H1 (cell line): ENCODE measurements around the gene PARD6B. TPM values are rescaled to one million over a fixed set of nuclear protein-coding genes. Genes with fewer than 3 reads are reported as not detected.

Source experiments
- CTCF ChIA-PET: fragments of 300-600 bp; sonication (Branson Sonifier 250); formaldehyde crosslinking; loops from one replicate; lab custom pipeline; 2021; ENCODE audit not compliant: partially characterized antibody; lab: Charles Lee
- POLR2A ChIA-PET: fragments of 300-600 bp; sonication (Branson Sonifier 250); formaldehyde crosslinking; loops from one replicate; lab custom pipeline; 2021; ENCODE audit warnings: inconsistent platforms; ENCODE audit not compliant: partially characterized antibody; lab: Charles Lee
- DNase-seq, 2 experiments: peaks; one replicate each; pipeline versions ENCODE4 v3.0.0 to v3.0.0-alpha.2; 2010 to 2022; ENCODE audit warnings: low spot score in 2 of 2, low read depth in 1 of 2, mixed read lengths in 1 of 2
- FAIRE-seq: peaks from 2 replicates; lab custom pipeline; 2011; peaks lifted over from hg19 to GRCh38; lab: Jason Lieb, UNC
- H2AFZ ChIP-seq: 2 replicates; pipeline ENCODE4 v1.8.1; 2012; ENCODE audit warnings: low read length, inconsistent platforms
- H2AK5ac ChIP-seq: 2 replicates; pipeline ENCODE4 v1.6.1; 2013; ENCODE audit warnings: low read depth, low read length
- H2BK120ac ChIP-seq: replicated peaks from 2 replicates; pipeline ENCODE3; 2013; ENCODE audit warnings: low read depth, low read length, inconsistent platforms
- H2BK12ac ChIP-seq: 2 replicates; pipeline ENCODE4 v1.6.1; 2013; ENCODE audit warnings: low read depth, low read length
- H2BK15ac ChIP-seq: 2 replicates; pipeline ENCODE4 v1.6.1; 2013; ENCODE audit warnings: low read length
- H2BK20ac ChIP-seq: 2 replicates; pipeline ENCODE4 v1.6.1; 2013; ENCODE audit warnings: low read length
- H2BK5ac ChIP-seq: 2 replicates; pipeline ENCODE4 v1.6.1; 2013; ENCODE audit warnings: low read depth, low read length
- H3K14ac ChIP-seq: 2 replicates; pipeline ENCODE4 v1.6.1; 2013; ENCODE audit warnings: inconsistent platforms; ENCODE audit not compliant: insufficient read length
- H3K18ac ChIP-seq: 2 replicates; pipeline ENCODE4 v1.6.1; 2013; ENCODE audit warnings: low read length; ENCODE audit errors: extremely low read depth
- H3K23ac ChIP-seq: 2 replicates; pipeline ENCODE4 v1.6.1; 2013; ENCODE audit warnings: inconsistent platforms; ENCODE audit not compliant: insufficient read length
- H3K23me2 ChIP-seq: 2 replicates; pipeline ENCODE4 v1.6.1; 2013; ENCODE audit warnings: low read depth, low read length
- H3K27ac ChIP-seq: 2 replicates; pipeline ENCODE4 v1.6.1; 2011; ENCODE audit warnings: low read depth, low read length, inconsistent platforms
- H3K27me3 ChIP-seq, 4 experiments: replicated peaks in 1 of 4; 1 replicate in 1 of 4; 2 replicates in 3 of 4; pipeline versions ENCODE4 v1.6.1 to v1.8.1; 2011 to 2013; ENCODE audit warnings: low read length in 3 of 4, mild to moderate bottlenecking in 3 of 4, inconsistent platforms in 2 of 4, mixed read lengths in 2 of 4, moderate library complexity in 1 of 4; ENCODE audit not compliant: control insufficient read depth in 3 of 4, insufficient read depth in 3 of 4; ENCODE audit errors: extremely low read depth in 1 of 4
- H3K36me3 ChIP-seq, 4 experiments: 2 replicates each; pipeline versions ENCODE4 v1.6.1 to v1.8.1; 2011 to 2013; ENCODE audit warnings: mild to moderate bottlenecking in 4 of 4, low read length in 3 of 4, moderate library complexity in 2 of 4, control low read depth in 1 of 4, inconsistent platforms in 1 of 4; ENCODE audit not compliant: insufficient read depth in 4 of 4, control insufficient read depth in 2 of 4
- H3K4ac ChIP-seq: replicated peaks from 2 replicates; pipeline ENCODE3; 2013; ENCODE audit warnings: low read length, low read depth, mixed read lengths, inconsistent platforms; ENCODE audit not compliant: insufficient read length
- H3K4me1 ChIP-seq, 4 experiments: replicated peaks in 1 of 4; 1 replicate in 1 of 4; 2 replicates in 3 of 4; pipeline versions ENCODE4 v1.6.1 to v1.8.1; 2011 to 2013; ENCODE audit warnings: low read length in 3 of 4, inconsistent platforms in 2 of 4, mixed read lengths in 1 of 4; ENCODE audit not compliant: insufficient read depth in 4 of 4, control insufficient read depth in 3 of 4
- H3K4me2 ChIP-seq, 2 experiments: 2 replicates each; pipeline versions ENCODE4 v1.6.1 to v1.8.1; 2011 to 2013; ENCODE audit warnings: low read depth in 2 of 2, low read length in 2 of 2, control low read depth in 1 of 2, inconsistent platforms in 1 of 2, mild to moderate bottlenecking in 1 of 2; ENCODE audit not compliant: insufficient read depth in 1 of 2
- H3K4me3 ChIP-seq, 4 experiments: fragments of 200-600, 300-600 bp in 1 of 4; sonication (generic), shearing (Covaris generic), sonication (Bioruptor Twin) in 1 of 4; 2 replicates each; pipeline versions ENCODE4 v1.5.1 to v1.8.1; 2011 to 2016; ENCODE audit warnings: low read length in 4 of 4, low read depth in 3 of 4, control low read depth in 2 of 4, inconsistent platforms in 2 of 4, mild to moderate bottlenecking in 2 of 4, mixed read lengths in 1 of 4, moderate library complexity in 1 of 4; ENCODE audit not compliant: insufficient read depth in 2 of 4; ENCODE audit errors: extremely low read depth in 1 of 4
- H3K56ac ChIP-seq: replicated peaks from 2 replicates; pipeline ENCODE3; 2013; ENCODE audit warnings: low read depth, mild to moderate bottlenecking, mixed read lengths, low read length, inconsistent platforms; ENCODE audit not compliant: insufficient read length
- H3K79me1 ChIP-seq: 2 replicates; pipeline ENCODE4 v1.6.1; 2013; ENCODE audit warnings: low read depth, low read length, control low read depth
- H3K79me2 ChIP-seq, 2 experiments: 2 replicates each; pipeline versions ENCODE4 v1.6.1 to v1.8.1; 2012 to 2013; ENCODE audit warnings: low read length in 2 of 2, mild to moderate bottlenecking in 2 of 2, inconsistent platforms in 1 of 2; ENCODE audit not compliant: insufficient read depth in 2 of 2, control insufficient read depth in 1 of 2
- H3K9ac ChIP-seq, 4 experiments: replicated peaks in 1 of 4; 1 replicate in 1 of 4; 2 replicates in 3 of 4; pipeline versions ENCODE4 v1.6.1 to v1.8.1; 2011 to 2013; ENCODE audit warnings: low read depth in 3 of 4, low read length in 3 of 4, control low read depth in 2 of 4, mild to moderate bottlenecking in 2 of 4, moderate library complexity in 2 of 4, inconsistent platforms in 1 of 4; ENCODE audit errors: extremely low read depth in 1 of 4
- H3K9me3 ChIP-seq, 2 experiments: 2 replicates each; pipeline versions ENCODE4 v1.6.1 to v1.8.1; 2012 to 2013; ENCODE audit warnings: mild to moderate bottlenecking in 2 of 2, moderate library complexity in 2 of 2, control low read depth in 1 of 2, inconsistent platforms in 1 of 2, low read depth in 1 of 2, low read length in 1 of 2, mixed read lengths in 1 of 2; ENCODE audit not compliant: insufficient read depth in 2 of 2
- H4K20me1 ChIP-seq, 2 experiments: replicated peaks in 1 of 2; 2 replicates each; pipeline versions ENCODE3 to v1.8.1; 2011 to 2013; ENCODE audit warnings: inconsistent platforms in 2 of 2, low read length in 2 of 2, mild to moderate bottlenecking in 1 of 2; ENCODE audit not compliant: insufficient read depth in 2 of 2, control insufficient read depth in 1 of 2
- H4K5ac ChIP-seq: 2 replicates; pipeline ENCODE4 v1.6.1; 2013; ENCODE audit warnings: low read length, low read depth, mixed read lengths, inconsistent platforms; ENCODE audit not compliant: insufficient read length
- H4K8ac ChIP-seq: 2 replicates; pipeline ENCODE4 v1.8.0; 2013; ENCODE audit warnings: mild to moderate bottlenecking, moderate library complexity, low read length, inconsistent platforms; ENCODE audit not compliant: insufficient read depth; ENCODE audit errors: extremely low read depth
- H4K91ac ChIP-seq: replicated peaks from 2 replicates; pipeline ENCODE3; 2013; ENCODE audit warnings: low read length, mixed read lengths, inconsistent platforms; ENCODE audit not compliant: insufficient read length
- ASH2L ChIP-seq: fragments of 200-600, 300-600 bp; sonication (generic); IDR thresholded peaks from one replicate; pipeline ENCODE4 v1.7.1; 2017; ENCODE audit warnings: low read length
- CHD2 ChIP-seq: IDR thresholded peaks from 2 replicates; pipeline ENCODE4 v1.6.1; 2012; ENCODE audit warnings: low read length, improper control_type of control experiment
- CREB1 ChIP-seq: IDR thresholded peaks from 2 replicates; pipeline ENCODE4 v1.6.1; 2012; ENCODE audit warnings: inconsistent platforms
- E2F6 ChIP-seq: IDR thresholded peaks from 2 replicates; pipeline ENCODE4 v1.6.1; 2012; ENCODE audit warnings: inconsistent platforms
- EGR1 ChIP-seq: IDR thresholded peaks from 2 replicates; pipeline ENCODE4 v1.6.1; 2011; ENCODE audit warnings: low read depth, low read length, borderline replicate concordance
- KDM4A ChIP-seq: IDR thresholded peaks from one replicate; pipeline ENCODE4 v1.7.1; 2012; ENCODE audit warnings: low read depth, mild to moderate bottlenecking, moderate library complexity, low read length, inconsistent platforms; ENCODE audit not compliant: severe bottlenecking
- RNF2 ChIP-seq: fragments of 200-900, 300-1000 bp; sonication (generic); IDR thresholded peaks from 2 replicates; pipeline ENCODE4 v1.7.1; 2016; ENCODE audit warnings: borderline replicate concordance, low read depth, mild to moderate bottlenecking, antibody characterized with exemption, low read length; ENCODE audit not compliant: poor library complexity, severe bottlenecking; ENCODE audit errors: missing control alignments
- SIN3A ChIP-seq, 2 experiments: IDR thresholded peaks in 1 of 2; conservative IDR thresholded peaks in 1 of 2; 2 replicates each; pipeline ENCODE4 v1.6.1; 2011 to 2012; ENCODE audit warnings: low read length in 2 of 2, improper control_type of control experiment in 1 of 2, low read depth in 1 of 2, mild to moderate bottlenecking in 1 of 2
- SP1 ChIP-seq: IDR thresholded peaks from 2 replicates; pipeline ENCODE4 v1.6.1; 2011; ENCODE audit warnings: low read depth, low read length
- WGBS, 2 experiments: shearing (Covaris generic) in 1 of 2; methylation state at CpG; one replicate each; pipeline versions ENCODE4 v1.1.6 to v1.1.7; 2013 to 2015; ENCODE audit warnings: low lambda C conversion rate in 2 of 2, mixed read lengths in 2 of 2, inconsistent platforms in 1 of 2, low coverage in 1 of 2, missing lambda C conversion rate in 1 of 2; ENCODE audit not compliant: insufficient replicate concordance in 2 of 2, insufficient coverage in 1 of 2, insufficient read length in 1 of 2; ENCODE audit errors: extremely low coverage in 1 of 2, missing lambda C conversion rate in 1 of 2; 5-methylcytosine and 5-hydroxymethylcytosine counted together
- polyA plus RNA-seq, 7 experiments: library from polyadenylated mRNA; depleted of rRNA in 3 of 7; stranded (reverse) in 5 of 7; unstranded in 2 of 7; fragments of >200 nt in 5 of 7; fragments of 200-250 nt in 2 of 7; gene quantifications; 1 replicate in 5 of 7; 2 replicates in 1 of 7; 4 replicates in 1 of 7; pipeline versions ENCODE4 v1.2.1 to v1.2.3, GENCODE V29; 2011 to 2013; ENCODE audit warnings: missing spikeins in 2 of 7, mixed read lengths in 2 of 7
- total RNA-seq: library from RNA; stranded (reverse); fragmentation: NEBNext Ultra II Directional; extraction: Animal tissue kit (Norgen Biotek cat#: 25700); gene quantifications from 2 replicates; pipeline ENCODE4 v1.2.1, GENCODE V29; 2021

The PARD6B gene
- total and polyA plus RNA-seq, 2 of the 8 experiments (the other 6 are each of a cell fraction or from before 2014, with no cell fraction given) = 5.2 to 34.1 TPM

DNA sequence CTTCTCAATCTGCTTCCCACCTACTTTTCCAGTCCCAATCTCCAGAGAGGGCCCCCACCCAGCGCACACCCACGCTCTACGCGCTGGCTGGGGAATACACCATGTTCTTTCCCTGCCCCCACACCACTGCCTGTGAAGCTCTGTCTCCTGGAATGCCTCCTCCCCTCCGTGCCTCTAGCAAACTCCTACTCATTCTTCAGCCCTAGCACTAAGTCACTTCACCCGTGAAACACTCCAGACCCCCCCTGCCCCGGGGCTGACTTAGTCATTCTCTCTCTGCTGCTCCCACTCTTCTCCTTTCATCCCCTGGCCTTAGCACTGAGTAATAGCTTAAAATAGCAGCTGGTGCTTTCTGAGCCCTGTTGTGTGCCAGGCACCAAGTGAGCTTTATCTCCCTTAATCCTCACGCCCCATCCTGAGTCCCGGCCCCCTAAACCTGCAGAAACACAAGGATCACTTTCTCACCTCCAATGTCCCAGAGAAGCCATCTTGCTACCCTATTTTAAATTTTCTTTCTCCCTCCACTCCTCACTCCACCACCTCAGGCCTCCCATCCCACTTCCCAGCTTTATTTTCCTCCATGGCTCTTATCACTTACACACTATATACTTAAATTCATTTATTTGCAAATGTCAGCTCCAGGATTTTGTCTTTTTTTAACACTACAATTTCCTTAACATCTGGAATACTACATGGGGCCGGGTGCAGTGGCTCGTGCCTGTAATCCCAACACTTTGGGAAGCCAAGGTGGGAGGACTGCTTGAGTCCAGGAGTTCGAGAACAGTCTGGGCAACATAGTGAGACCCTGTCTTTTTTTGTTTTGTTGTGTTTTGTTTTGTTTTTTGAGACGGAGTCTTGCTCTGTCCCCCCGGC lies 6.3 kb upstream of the PARD6B start:
- Histone ChIP-seq H4K5ac (no peak overlapping the region), H2AK5ac (no peak overlapping the region), H3K9me3 (no peaks in the 10 kb centered on the region), H3K56ac (no peak overlapping the region), H3K18ac (peak overlapping the region; percentile 79; the same call in 1 of the 2 replicates), H3K4me3 (no peak overlapping the region), H3K23ac (no peak overlapping the region), H2BK20ac (peak overlapping the region; percentile 72; the same call in 1 of the 2 replicates), H2BK12ac (peak overlapping the region; percentile 22; the same call in 1 of the 2 replicates), H3K23me2 (peaks cover 1% of the 10 kb centered on the region; the same call in 1 of the 2 replicates), H2BK15ac (peak overlapping the region; percentile 88; the same call in 1 of the 2 replicates), H2BK120ac (no peak overlapping the region), H2BK5ac (peak overlapping the region; percentile 49; the same call in 1 of the 2 replicates), H3K14ac (no peak overlapping the region), H4K91ac (peak overlapping the region; percentile 3), H4K8ac (no peak overlapping the region; the same call in 1 of the 2 replicates), H3K4ac (peak overlapping the region; percentile 1), H3K27me3 (no peaks in the 10 kb centered on the region), H3K36me3 (no peaks in the 10 kb centered on the region), H2AFZ (peak overlapping the region; percentile 93), H3K9ac (0 out of 7 replicates have a peak overlapping the region, but pooled peaks of 1 of the 4 experiments have one; percentile 11), H3K79me2 (no peaks in the 10 kb centered on the region), H3K79me1 (no peaks in the 10 kb centered on the region), H3K27ac (0 out of 2 replicates have a peak overlapping the region, but pooled peaks have one; percentile 16), H3K4me2 (peak overlapping the region; percentile 41 to 45; a peak in 2 of 4 replicates), H3K4me1 (peaks cover 2 to 11% (median 9%) of the 10 kb centered on the region in 4 experiments; a peak in 5 of 7 replicates), H4K20me1 (no peaks in the 10 kb centered on the region)
- CTCF ChIA-PET = interaction anchor here (0.8 to 3.5 kb wide), 14 partner anchors 9 to 139 kb away, joined by 3 to 16 read pairs (median 4); partner anchors contain the start of gene BCAS4
- WGBS, 2 experiments = 69% methylated on average over 14 of the region's 14 CpGs; no CpG with 5 or more reads in 1 of the 2 experiments
- FAIRE-seq = no peak
- POLR2A ChIA-PET = interaction anchor here (0.8 to 1.8 kb wide), 7 partner anchors 11 to 133 kb away, joined by 3 to 5 read pairs (median 3); no protein-coding TSS in a partner anchor
- no peak for DNase-seq
- TF ChIP-seq CHD2 (no peak), E2F6 (no peak), CREB1 (no peak), SP1 (0 out of 2 replicates have a peak, but pooled peaks have one; percentile 13), SIN3A (conservative IDR thresholded peaks at IDR 0.05 in 1 of 2, IDR thresholded peaks at IDR 0.05 in 1 of 2; ENCODE audit: low read depth in 1 of 2, low read length in 2 of 2) (no peak), RNF2 (no peak), ASH2L (peak; percentile 67), KDM4A (no peak), EGR1 (peak; percentile 26; the same call in 1 of the 2 replicates)
